AG08395 (cell line): ENCODE measurements around the gene TMEM121B.

ENCODE experiments used
- DNase-seq: peaks from one replicate; pipeline ENCODE4 v3.0.0; 2012; ENCODE audit warnings: mixed read lengths, low spot score

TMEM121B gene

GRCh38 chr22:17138513-17138912, 17.4 kb upstream of the TMEM121B start:
- no peak for DNase-seq

- DNase-seq, result no peak
These were observed 16.8 kb upstream of the TMEM121B start for GRCh38 chr22:17137861-17138425.

- no peak for DNase-seq
These were observed 16.0 kb upstream of the TMEM121B start for GRCh38 chr22:17137170-17137569.

GRCh38 chr22:17135153-17135760, 14.1 kb upstream of the TMEM121B start:
- no peak for DNase-seq

GRCh38 chr22:17133137-17133536, 12.0 kb upstream of the TMEM121B start:
- no peak for DNase-seq

GRCh38 chr22:17132112-17132511, 11.0 kb upstream of the TMEM121B start:
- DNase-seq, result no peak

GRCh38 chr22:17131686-17132085, 10.5 kb upstream of the TMEM121B start:
- no peak for DNase-seq

GRCh38 chr22:17130199-17130598, 9.0 kb upstream of the TMEM121B start:
- no peak for DNase-seq

- no peak for DNase-seq
These were observed 388 bp downstream of the TMEM121B start for GRCh38 chr22:17120711-17121232.

- DNase-seq, result peak; percentile 50
These were observed 879 bp downstream of the TMEM121B start for GRCh38 chr22:17120281-17120680.

GRCh38 chr22:17119481-17120202, 1.5 kb downstream of the TMEM121B start:
- DNase-seq, result no peak

GRCh38 chr22:17118342-17118741, 2.8 kb downstream of the TMEM121B start:
- DNase-seq, result no peak

GRCh38 chr22:17117890-17118289, 3.3 kb downstream of the TMEM121B start:
- DNase-seq, result no peak

GRCh38 chr22:17117400-17117799, 3.8 kb downstream of the TMEM121B start:
- DNase-seq, result no peak

GRCh38 chr22:17116572-17117330, 4.4 kb downstream of the TMEM121B start:
- DNase-seq, result no peak

GRCh38 chr22:17115945-17116565, 5.1 kb downstream of the TMEM121B start:
- DNase-seq, result no peak

- DNase-seq, result no peak
These were observed 5.9 kb downstream of the TMEM121B start for GRCh38 chr22:17115236-17115635.

GRCh38 chr22:17114898-17115235, 6.3 kb downstream of the TMEM121B start:
- DNase-seq, result no peak

- DNase-seq, result no peak
These were observed 6.8 kb downstream of the TMEM121B start for GRCh38 chr22:17114173-17114897.

- no peak for DNase-seq
These were observed 7.6 kb downstream of the TMEM121B start for GRCh38 chr22:17113600-17113999.

- no peak for DNase-seq
These were observed 8.6 kb downstream of the TMEM121B start for GRCh38 chr22:17112491-17113042.
